H1 (cell line): ENCODE measurements around the gene AGPAT2. TPM values are rescaled to one million over a fixed set of nuclear protein-coding genes. Genes with fewer than 3 reads are reported as not detected.

Experiments used
- CTCF ChIA-PET: fragments of 300-600 bp; sonication (Branson Sonifier 250); formaldehyde crosslinking; loops from one replicate; lab custom pipeline; 2021; ENCODE audit not compliant: partially characterized antibody; lab: Charles Lee
- POLR2A ChIA-PET: fragments of 300-600 bp; sonication (Branson Sonifier 250); formaldehyde crosslinking; loops from one replicate; lab custom pipeline; 2021; ENCODE audit warnings: inconsistent platforms; ENCODE audit not compliant: partially characterized antibody; lab: Charles Lee
- DNase-seq, 2 experiments: peaks; one replicate each; pipeline versions ENCODE4 v3.0.0 to v3.0.0-alpha.2; 2010 to 2022; ENCODE audit warnings: low spot score in 2 of 2, low read depth in 1 of 2, mixed read lengths in 1 of 2
- FAIRE-seq: peaks from 2 replicates; lab custom pipeline; 2011; peaks lifted over from hg19 to GRCh38; lab: Jason Lieb, UNC
- H2AFZ ChIP-seq: 2 replicates; pipeline ENCODE4 v1.8.1; 2012; ENCODE audit warnings: low read length, inconsistent platforms
- H2AK5ac ChIP-seq: 2 replicates; pipeline ENCODE4 v1.6.1; 2013; ENCODE audit warnings: low read depth, low read length
- H2BK120ac ChIP-seq: replicated peaks from 2 replicates; pipeline ENCODE3; 2013; ENCODE audit warnings: low read depth, low read length, inconsistent platforms
- H2BK12ac ChIP-seq: 2 replicates; pipeline ENCODE4 v1.6.1; 2013; ENCODE audit warnings: low read depth, low read length
- H2BK15ac ChIP-seq: 2 replicates; pipeline ENCODE4 v1.6.1; 2013; ENCODE audit warnings: low read length
- H2BK20ac ChIP-seq: 2 replicates; pipeline ENCODE4 v1.6.1; 2013; ENCODE audit warnings: low read length
- H2BK5ac ChIP-seq: 2 replicates; pipeline ENCODE4 v1.6.1; 2013; ENCODE audit warnings: low read depth, low read length
- H3K14ac ChIP-seq: 2 replicates; pipeline ENCODE4 v1.6.1; 2013; ENCODE audit warnings: inconsistent platforms; ENCODE audit not compliant: insufficient read length
- H3K18ac ChIP-seq: 2 replicates; pipeline ENCODE4 v1.6.1; 2013; ENCODE audit warnings: low read length; ENCODE audit errors: extremely low read depth
- H3K23ac ChIP-seq: 2 replicates; pipeline ENCODE4 v1.6.1; 2013; ENCODE audit warnings: inconsistent platforms; ENCODE audit not compliant: insufficient read length
- H3K23me2 ChIP-seq: 2 replicates; pipeline ENCODE4 v1.6.1; 2013; ENCODE audit warnings: low read depth, low read length
- H3K27ac ChIP-seq: 2 replicates; pipeline ENCODE4 v1.6.1; 2011; ENCODE audit warnings: low read depth, low read length, inconsistent platforms
- H3K27me3 ChIP-seq, 4 experiments: replicated peaks in 1 of 4; 1 replicate in 1 of 4; 2 replicates in 3 of 4; pipeline versions ENCODE4 v1.6.1 to v1.8.1; 2011 to 2013; ENCODE audit warnings: low read length in 3 of 4, mild to moderate bottlenecking in 3 of 4, inconsistent platforms in 2 of 4, mixed read lengths in 2 of 4, moderate library complexity in 1 of 4; ENCODE audit not compliant: control insufficient read depth in 3 of 4, insufficient read depth in 3 of 4; ENCODE audit errors: extremely low read depth in 1 of 4
- H3K36me3 ChIP-seq, 4 experiments: 2 replicates each; pipeline versions ENCODE4 v1.6.1 to v1.8.1; 2011 to 2013; ENCODE audit warnings: mild to moderate bottlenecking in 4 of 4, low read length in 3 of 4, moderate library complexity in 2 of 4, control low read depth in 1 of 4, inconsistent platforms in 1 of 4; ENCODE audit not compliant: insufficient read depth in 4 of 4, control insufficient read depth in 2 of 4
- H3K4ac ChIP-seq: replicated peaks from 2 replicates; pipeline ENCODE3; 2013; ENCODE audit warnings: low read length, low read depth, mixed read lengths, inconsistent platforms; ENCODE audit not compliant: insufficient read length
- H3K4me1 ChIP-seq, 4 experiments: replicated peaks in 1 of 4; 1 replicate in 1 of 4; 2 replicates in 3 of 4; pipeline versions ENCODE4 v1.6.1 to v1.8.1; 2011 to 2013; ENCODE audit warnings: low read length in 3 of 4, inconsistent platforms in 2 of 4, mixed read lengths in 1 of 4; ENCODE audit not compliant: insufficient read depth in 4 of 4, control insufficient read depth in 3 of 4
- H3K4me2 ChIP-seq, 2 experiments: 2 replicates each; pipeline versions ENCODE4 v1.6.1 to v1.8.1; 2011 to 2013; ENCODE audit warnings: low read depth in 2 of 2, low read length in 2 of 2, control low read depth in 1 of 2, inconsistent platforms in 1 of 2, mild to moderate bottlenecking in 1 of 2; ENCODE audit not compliant: insufficient read depth in 1 of 2
- H3K4me3 ChIP-seq, 4 experiments: fragments of 200-600, 300-600 bp in 1 of 4; sonication (generic), shearing (Covaris generic), sonication (Bioruptor Twin) in 1 of 4; 2 replicates each; pipeline versions ENCODE4 v1.5.1 to v1.8.1; 2011 to 2016; ENCODE audit warnings: low read length in 4 of 4, low read depth in 3 of 4, control low read depth in 2 of 4, inconsistent platforms in 2 of 4, mild to moderate bottlenecking in 2 of 4, mixed read lengths in 1 of 4, moderate library complexity in 1 of 4; ENCODE audit not compliant: insufficient read depth in 2 of 4; ENCODE audit errors: extremely low read depth in 1 of 4
- H3K56ac ChIP-seq: replicated peaks from 2 replicates; pipeline ENCODE3; 2013; ENCODE audit warnings: low read depth, mild to moderate bottlenecking, mixed read lengths, low read length, inconsistent platforms; ENCODE audit not compliant: insufficient read length
- H3K79me1 ChIP-seq: 2 replicates; pipeline ENCODE4 v1.6.1; 2013; ENCODE audit warnings: low read depth, low read length, control low read depth
- H3K79me2 ChIP-seq, 2 experiments: 2 replicates each; pipeline versions ENCODE4 v1.6.1 to v1.8.1; 2012 to 2013; ENCODE audit warnings: low read length in 2 of 2, mild to moderate bottlenecking in 2 of 2, inconsistent platforms in 1 of 2; ENCODE audit not compliant: insufficient read depth in 2 of 2, control insufficient read depth in 1 of 2
- H3K9ac ChIP-seq, 4 experiments: replicated peaks in 1 of 4; 1 replicate in 1 of 4; 2 replicates in 3 of 4; pipeline versions ENCODE4 v1.6.1 to v1.8.1; 2011 to 2013; ENCODE audit warnings: low read depth in 3 of 4, low read length in 3 of 4, control low read depth in 2 of 4, mild to moderate bottlenecking in 2 of 4, moderate library complexity in 2 of 4, inconsistent platforms in 1 of 4; ENCODE audit errors: extremely low read depth in 1 of 4
- H3K9me3 ChIP-seq, 2 experiments: 2 replicates each; pipeline versions ENCODE4 v1.6.1 to v1.8.1; 2012 to 2013; ENCODE audit warnings: mild to moderate bottlenecking in 2 of 2, moderate library complexity in 2 of 2, control low read depth in 1 of 2, inconsistent platforms in 1 of 2, low read depth in 1 of 2, low read length in 1 of 2, mixed read lengths in 1 of 2; ENCODE audit not compliant: insufficient read depth in 2 of 2
- H4K20me1 ChIP-seq, 2 experiments: replicated peaks in 1 of 2; 2 replicates each; pipeline versions ENCODE3 to v1.8.1; 2011 to 2013; ENCODE audit warnings: inconsistent platforms in 2 of 2, low read length in 2 of 2, mild to moderate bottlenecking in 1 of 2; ENCODE audit not compliant: insufficient read depth in 2 of 2, control insufficient read depth in 1 of 2
- H4K5ac ChIP-seq: 2 replicates; pipeline ENCODE4 v1.6.1; 2013; ENCODE audit warnings: low read length, low read depth, mixed read lengths, inconsistent platforms; ENCODE audit not compliant: insufficient read length
- H4K8ac ChIP-seq: 2 replicates; pipeline ENCODE4 v1.8.0; 2013; ENCODE audit warnings: mild to moderate bottlenecking, moderate library complexity, low read length, inconsistent platforms; ENCODE audit not compliant: insufficient read depth; ENCODE audit errors: extremely low read depth
- H4K91ac ChIP-seq: replicated peaks from 2 replicates; pipeline ENCODE3; 2013; ENCODE audit warnings: low read length, mixed read lengths, inconsistent platforms; ENCODE audit not compliant: insufficient read length
- WGBS, 2 experiments: shearing (Covaris generic) in 1 of 2; methylation state at CpG; one replicate each; pipeline versions ENCODE4 v1.1.6 to v1.1.7; 2013 to 2015; ENCODE audit warnings: low lambda C conversion rate in 2 of 2, mixed read lengths in 2 of 2, inconsistent platforms in 1 of 2, low coverage in 1 of 2, missing lambda C conversion rate in 1 of 2; ENCODE audit not compliant: insufficient replicate concordance in 2 of 2, insufficient coverage in 1 of 2, insufficient read length in 1 of 2; ENCODE audit errors: extremely low coverage in 1 of 2, missing lambda C conversion rate in 1 of 2; 5-methylcytosine and 5-hydroxymethylcytosine counted together
- polyA plus RNA-seq, 7 experiments: library from polyadenylated mRNA; depleted of rRNA in 3 of 7; stranded (reverse) in 5 of 7; unstranded in 2 of 7; fragments of >200 nt in 5 of 7; fragments of 200-250 nt in 2 of 7; gene quantifications; 1 replicate in 5 of 7; 2 replicates in 1 of 7; 4 replicates in 1 of 7; pipeline versions ENCODE4 v1.2.1 to v1.2.3, GENCODE V29; 2011 to 2013; ENCODE audit warnings: missing spikeins in 2 of 7, mixed read lengths in 2 of 7
- total RNA-seq: library from RNA; stranded (reverse); fragmentation: NEBNext Ultra II Directional; extraction: Animal tissue kit (Norgen Biotek cat#: 25700); gene quantifications from 2 replicates; pipeline ENCODE4 v1.2.1, GENCODE V29; 2021

AGPAT2 gene
- total and polyA plus RNA-seq, 2 of the 8 experiments (the other 6 are each of a cell fraction or from before 2014, with no cell fraction given) = 31.6 to 37.6 TPM

DNA sequence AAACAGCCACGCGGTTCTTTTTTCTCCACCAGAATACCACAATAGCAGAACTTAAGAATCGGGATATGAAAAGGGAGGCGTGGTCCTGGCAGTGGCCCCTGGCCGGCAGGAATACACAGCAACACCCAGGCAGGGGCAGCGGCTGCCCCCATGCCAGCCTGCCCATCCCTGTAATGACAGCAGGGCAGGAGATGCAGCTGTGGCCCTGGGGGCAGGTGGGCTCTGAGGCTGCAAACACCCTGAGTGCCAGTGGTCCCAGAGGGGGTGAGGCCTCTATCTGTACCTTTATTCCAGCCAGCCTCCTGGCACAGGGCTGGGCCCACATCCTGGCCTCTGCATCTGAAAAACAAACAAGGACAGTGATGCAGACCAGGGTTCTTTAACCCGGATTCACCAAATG is 37.5 kb upstream of the AGPAT2 start:
- DNase-seq = no peak
- H3K18ac ChIP-seq = no peak overlapping the region
- H4K5ac ChIP-seq = no peak overlapping the region
- H3K9ac ChIP-seq = no peak overlapping the region
- peaks cover 30 to 46% of the 10 kb centered on the region in 2 experiments for H4K20me1 ChIP-seq
- peaks cover 0 to 9% (median 5%) of the 10 kb centered on the region in 4 experiments; a peak in 5 of 7 replicates for H3K27me3 ChIP-seq
- peaks cover 8 to 30% of the 10 kb centered on the region in 2 experiments for H3K79me2 ChIP-seq
- no peak overlapping the region for H4K8ac ChIP-seq
- no peak overlapping the region for H2BK12ac ChIP-seq
- peaks cover 19 to 49% (median 35%) of the 10 kb centered on the region in 4 experiments for H3K36me3 ChIP-seq
- H2BK5ac ChIP-seq = no peak overlapping the region
- no peak overlapping the region for H3K4ac ChIP-seq
- WGBS, 2 experiments = 94% methylated on average over 7 of the region's 7 CpGs; no CpG with 5 or more reads in 1 of the 2 experiments
- H3K27ac ChIP-seq = no peak overlapping the region
- no peak overlapping the region for H2AFZ ChIP-seq
- no peak overlapping the region for H2AK5ac ChIP-seq
- no peak overlapping the region for H2BK20ac ChIP-seq
- H4K91ac ChIP-seq = no peak overlapping the region
- no peak overlapping the region for H2BK120ac ChIP-seq
- H3K4me3 ChIP-seq = no peak overlapping the region
- H3K56ac ChIP-seq = no peak overlapping the region
- H3K4me2 ChIP-seq = no peak overlapping the region
- POLR2A ChIA-PET = interaction anchor here (1.1 to 14.1 kb wide), 4 partner anchors 8 to 357 kb away, joined by 3 to 223 read pairs (median 70); partner anchors contain the start of genes DIPK1B, LCN10 and LCN6
- H2BK15ac ChIP-seq = no peak overlapping the region
- H3K9me3 ChIP-seq = no peaks in the 10 kb centered on the region
- CTCF ChIA-PET = interaction anchor here (6.8 kb wide), 1 partner anchor 8 kb away, joined by 62 read pairs; no protein-coding TSS in a partner anchor
- peaks cover 3 to 22% (median 6%) of the 10 kb centered on the region in 4 experiments for H3K4me1 ChIP-seq
- H3K23ac ChIP-seq = no peak overlapping the region
- no peak overlapping the region for H3K14ac ChIP-seq
- peaks cover 10% of the 10 kb centered on the region for H3K79me1 ChIP-seq
- FAIRE-seq = no peak
- peaks cover 13% of the 10 kb centered on the region; the same call in 1 of the 2 replicates for H3K23me2 ChIP-seq
